Left ventricle myocardium inferior (tissue), 1 donor: ENCODE measurements around the gene IGF1R. TPM values are rescaled to one million over a fixed set of nuclear protein-coding genes. Genes with fewer than 3 reads are reported as not detected.

Source experiments
- DNase-seq: peaks from one replicate; pipeline ENCODE4 v3.0.0-alpha.2; 2020
- H3K27ac ChIP-seq: fragments of 200-600 bp; replicated peaks from 2 replicates; pipeline ENCODE4 v1.8.0; 2021
- H3K27me3 ChIP-seq: fragments of 200-600 bp; 2 replicates; pipeline ENCODE4 v1.8.0; 2021; ENCODE audit warnings: low read depth
- H3K36me3 ChIP-seq: fragments of 200-600 bp; 2 replicates; pipeline ENCODE4 v1.8.0; 2021
- H3K4me1 ChIP-seq: fragments of 200-600 bp; 2 replicates; pipeline ENCODE4 v1.8.0; 2021
- H3K4me3 ChIP-seq: fragments of 200-600 bp; 2 replicates; pipeline ENCODE4 v1.8.0; 2021; ENCODE audit warnings: mild to moderate bottlenecking, moderate library complexity
- H3K9me3 ChIP-seq: fragments of 200-600 bp; replicated peaks from 2 replicates; pipeline ENCODE4 v1.8.0; 2021
- CTCF ChIP-seq: fragments of 200-600 bp; IDR thresholded peaks from 2 replicates; pipeline ENCODE4 v1.8.0; 2021; ENCODE audit warnings: antibody characterized with exemption, mild to moderate bottlenecking, borderline replicate concordance
- intact Hi-C: fragments of 100-400 bp; cut with micrococcal nuclease; formaldehyde crosslinking; loops from one replicate; pipeline ENCODE4 v1.11.0; 2022
- total RNA-seq: library from RNA; stranded (reverse); fragmentation: NEBNext Ultra II Directional; extraction: Animal tissue kit (Norgen Biotek cat#: 25700); gene quantifications from one replicate; pipeline ENCODE4 v1.2.1, GENCODE V29; 2021
- donor health status: DM: no; HTN: yes; CAD: no; lungs with severe emphysema.

Gene IGF1R
- total RNA-seq, 1 donor from 2014 or later: 37.2 TPM

- Histone ChIP-seq H3K27ac (no peak overlapping the region), H3K4me3 (no peak overlapping the region), H3K9me3 (no peaks in the 10 kb centered on the region), H3K4me1 (peaks cover 65% of the 10 kb centered on the region), H3K27me3 (no peaks in the 10 kb centered on the region), H3K36me3 (no peaks in the 10 kb centered on the region)
- TF ChIP-seq CTCF: no peak
- DNase-seq: no peak
- intact Hi-C loops: no loop called here
Observed at GRCh38 chr15:98765610-98766009, 117.3 kb downstream of the IGF1R start.

- Histone ChIP-seq H3K4me3 (no peak overlapping the region), H3K27ac (no peak overlapping the region), H3K4me1 (peaks cover 69% of the 10 kb centered on the region), H3K27me3 (no peaks in the 10 kb centered on the region), H3K9me3 (no peaks in the 10 kb centered on the region), H3K36me3 (no peaks in the 10 kb centered on the region)
- intact Hi-C loops: no loop called here
- DNase-seq: no peak
- no peak for TF ChIP-seq CTCF
Observed at GRCh38 chr15:98767692-98768091, 119.4 kb downstream of the IGF1R start.

GRCh38 chr15:98769867-98770266, 121.5 kb downstream of the IGF1R start:
- Histone ChIP-seq H3K9me3 (no peaks in the 10 kb centered on the region), H3K4me1 (peaks cover 68% of the 10 kb centered on the region), H3K36me3 (no peaks in the 10 kb centered on the region), H3K27me3 (no peaks in the 10 kb centered on the region), H3K27ac (peak overlapping the region; percentile 47), H3K4me3 (no peak overlapping the region)
- no peak for DNase-seq
- intact Hi-C loops: loop anchor here (10.0 kb wide), 1 partner anchor 115 kb away; no protein-coding TSS in a partner anchor
- no peak for TF ChIP-seq CTCF

- H3K4me1 ChIP-seq: peaks cover 78% of the 10 kb centered on the region
- H3K4me3 ChIP-seq: no peak overlapping the region
- no peaks in the 10 kb centered on the region for H3K27me3 ChIP-seq
- DNase-seq: no peak
- no peaks in the 10 kb centered on the region for H3K9me3 ChIP-seq
- intact Hi-C loops: loop anchor here (10.0 kb wide), 1 partner anchor 116 kb away; no protein-coding TSS in a partner anchor
- no peaks in the 10 kb centered on the region for H3K36me3 ChIP-seq
- no peak overlapping the region for H3K27ac ChIP-seq
- no peak for TF ChIP-seq CTCF
Observed at GRCh38 chr15:98770984-98771383, 122.6 kb downstream of the IGF1R start.

GRCh38 chr15:98771541-98771940, 123.2 kb downstream of the IGF1R start:
- Histone ChIP-seq H3K4me3 (no peak overlapping the region), H3K36me3 (no peaks in the 10 kb centered on the region), H3K27me3 (no peaks in the 10 kb centered on the region), H3K9me3 (no peaks in the 10 kb centered on the region), H3K27ac (no peak overlapping the region), H3K4me1 (peaks cover 84% of the 10 kb centered on the region)
- no peak for TF ChIP-seq CTCF
- intact Hi-C loops: loop anchor here (10.0 kb wide), 1 partner anchor 117 kb away; no protein-coding TSS in a partner anchor
- no peak for DNase-seq
